HepG2 (cell line): ENCODE results near the gene HTR4. TPM values are rescaled to one million over a fixed set of nuclear protein-coding genes. Genes with fewer than 3 reads are reported as not detected.

ENCODE experiments used
- ATAC-seq: fragments of 200-7000 bp; cut with Tn5 transposase; 3 replicates; pipeline ENCODE4 v1.9.1; 2020; ENCODE audit warnings: mild to moderate bottlenecking, moderate library complexity
- BruUV-seq: library from RNA; stranded (reverse); fragments of 400-500 nt; replicated peaks from 2 replicates; lab custom pipeline; 2021; lab: Mats Ljungman, UMichigan
- CTCF ChIA-PET: fragments of 300-600 bp; formaldehyde crosslinking; extraction: SDS; loops from one replicate; lab custom pipeline; 2021; ENCODE audit warnings: low total read pairs, inconsistent platforms, low intra/inter-chr PET ratio; lab: Yijun Ruan, JAX
- POLR2A ChIA-PET: fragments of 350-600 bp; sonication (Branson Sonifier 250); formaldehyde crosslinking; loops from one replicate; lab custom pipeline; 2020; ENCODE audit warnings: antibody characterized with exemption, inconsistent platforms; lab: Yijun Ruan, JAX
- DNase-seq: peaks from one replicate; pipeline ENCODE4 v3.0.0-alpha.2; 2015; ENCODE audit warnings: low spot score
- FAIRE-seq: peaks from 3 replicates; lab custom pipeline; 2011; peaks lifted over from hg19 to GRCh38; lab: Jason Lieb, UNC
- H2AFZ ChIP-seq: one replicate; pipeline ENCODE4 v1.6.1; 2011; ENCODE audit warnings: low read length, inconsistent platforms
- H3K27ac ChIP-seq: fragments of 300-600 bp; 3 replicates; pipeline ENCODE4 v1.8.0; 2011; ENCODE audit warnings: mixed run types, mild to moderate bottlenecking, mixed read lengths, low read length, inconsistent platforms; ENCODE audit not compliant: insufficient read depth; ENCODE audit errors: extremely low read length
- H3K27me3 ChIP-seq, 2 experiments: fragments of 200-600 bp in 1 of 2; 2 replicates in 1 of 2; 3 replicates in 1 of 2; pipeline versions ENCODE4 v1.6.0 to v1.8.0; 2011; ENCODE audit warnings: low read length in 2 of 2, mild to moderate bottlenecking in 2 of 2, moderate library complexity in 2 of 2, inconsistent platforms in 1 of 2; ENCODE audit not compliant: insufficient read depth in 2 of 2, control insufficient read depth in 1 of 2
- H3K36me3 ChIP-seq, 2 experiments: fragments of 200-600 bp in 1 of 2; replicated peaks in 1 of 2; 2 replicates in 1 of 2; 3 replicates in 1 of 2; pipeline versions ENCODE4 v1.5.1 to v1.8.0; 2011; ENCODE audit warnings: low read length in 2 of 2, inconsistent platforms in 1 of 2; ENCODE audit not compliant: insufficient read depth in 2 of 2, control insufficient read depth in 1 of 2
- H3K4me1 ChIP-seq: 2 replicates; pipeline ENCODE4 v1.5.1; 2012; ENCODE audit warnings: low read length, inconsistent platforms; ENCODE audit not compliant: insufficient read depth
- H3K4me2 ChIP-seq: 2 replicates; pipeline ENCODE4 v1.6.0; 2011; ENCODE audit warnings: low read depth, low read length, inconsistent platforms
- H3K4me3 ChIP-seq, 3 experiments: fragments of 200-600 bp in 1 of 3; sonication (generic), shearing (Covaris generic) in 1 of 3; replicated peaks in 1 of 3; 2 replicates each; pipeline ENCODE4 v1.5.1; 2011 to 2016; ENCODE audit warnings: low read length in 3 of 3, inconsistent platforms in 2 of 3, low read depth in 2 of 3, mild to moderate bottlenecking in 2 of 3, control low read depth in 1 of 3, mixed read lengths in 1 of 3; ENCODE audit not compliant: insufficient read depth in 1 of 3
- H3K79me2 ChIP-seq: one replicate; pipeline ENCODE4 v1.6.1; 2011; ENCODE audit warnings: low read length, inconsistent platforms; ENCODE audit not compliant: insufficient read depth
- H3K9ac ChIP-seq: 2 replicates; pipeline ENCODE4 v1.6.0; 2011; ENCODE audit warnings: mild to moderate bottlenecking, low read depth, low read length, inconsistent platforms; ENCODE audit not compliant: insufficient read depth
- H3K9me3 ChIP-seq: 2 replicates; pipeline ENCODE4 v1.5.1; 2012; ENCODE audit warnings: mild to moderate bottlenecking, low read length
- H4K20me1 ChIP-seq: 2 replicates; pipeline ENCODE4 v1.6.0; 2011; ENCODE audit warnings: inconsistent platforms, mild to moderate bottlenecking, low read length, moderate library complexity; ENCODE audit not compliant: insufficient read depth
- ATF4 ChIP-seq, 2 experiments: fragments of 450-650 bp in 1 of 2; sonication (generic) in 1 of 2; formaldehyde crosslinking; IDR thresholded peaks; 2 replicates each; pipeline versions ENCODE4 v1.5.0 to v1.8.0; 2020 to 2022; ENCODE audit warnings: mild to moderate bottlenecking in 1 of 2, missing genetic modification reagents in 1 of 2
- BCL6 ChIP-seq: IDR thresholded peaks from 2 replicates; pipeline ENCODE4 v1.6.1; 2016; ENCODE audit warnings: missing genetic modification reagents, missing compliant biosample characterization
- CBFB ChIP-seq: sonication (generic); formaldehyde crosslinking; IDR thresholded peaks from 2 replicates; pipeline ENCODE4 v1.4.0; 2020; ENCODE audit warnings: missing genetic modification reagents
- CCDC6 ChIP-seq: sonication (generic); formaldehyde crosslinking; IDR thresholded peaks from 2 replicates; pipeline ENCODE4 v1.8.1; 2022; ENCODE audit warnings: mild to moderate bottlenecking, missing genetic modification reagents, moderate library complexity
- GTF2F1 ChIP-seq: fragments of 150-350 bp; IDR thresholded peaks from 2 replicates; pipeline ENCODE4 v1.6.1; 2014; ENCODE audit warnings: low read length
- HMG20A ChIP-seq: IDR thresholded peaks from 2 replicates; pipeline ENCODE4 v1.6.1; 2016; ENCODE audit warnings: borderline replicate concordance
- KLF6 ChIP-seq: IDR thresholded peaks from 2 replicates; pipeline ENCODE4 v1.8.0; 2016; ENCODE audit warnings: missing biosample characterization, missing genetic modification reagents
- MEIS1 ChIP-seq: sonication (generic); formaldehyde crosslinking; IDR thresholded peaks from 2 replicates; pipeline ENCODE4 v1.9.0; 2021; ENCODE audit warnings: mild to moderate bottlenecking, missing genetic modification reagents, moderate library complexity, borderline replicate concordance
- NFKBIZ ChIP-seq: IDR thresholded peaks from 2 replicates; pipeline ENCODE4 v1.6.1; 2018; ENCODE audit warnings: missing genetic modification reagents, missing compliant biosample characterization
- NRL ChIP-seq: sonication (generic); formaldehyde crosslinking; IDR thresholded peaks from 2 replicates; pipeline ENCODE4 v1.5.0; 2020; ENCODE audit warnings: missing genetic modification reagents, mild to moderate bottlenecking, moderate library complexity, borderline replicate concordance
- PCBP2 ChIP-seq: fragments of 200-400 bp; formaldehyde crosslinking; optimal IDR thresholded peaks from 2 replicates; pipeline ENCODE3; 2018; ENCODE audit warnings: low read length, low read depth; ENCODE audit not compliant: poor library complexity, severe bottlenecking
- RFX1 ChIP-seq: fragments of 450-650 bp; IDR thresholded peaks from 2 replicates; pipeline ENCODE4 v1.6.1; 2017
- SSRP1 ChIP-seq: IDR thresholded peaks from 2 replicates; pipeline ENCODE4 v1.6.1; 2016; ENCODE audit warnings: control low read depth
- THRA ChIP-seq: sonication (generic); formaldehyde crosslinking; IDR thresholded peaks from 2 replicates; pipeline ENCODE4 v1.4.0; 2020; ENCODE audit warnings: missing genetic modification reagents, borderline replicate concordance
- ZGPAT ChIP-seq: IDR thresholded peaks from 2 replicates; pipeline ENCODE4 v1.6.1; 2016; ENCODE audit warnings: mild to moderate bottlenecking
- ZNF224 ChIP-seq: sonication (generic); formaldehyde crosslinking; IDR thresholded peaks from 2 replicates; pipeline ENCODE4 v1.5.0; 2020; ENCODE audit warnings: mild to moderate bottlenecking, missing genetic modification reagents
- ZNF354B ChIP-seq: sonication (generic); formaldehyde crosslinking; IDR thresholded peaks from 2 replicates; pipeline ENCODE4 v1.8.0; 2022; ENCODE audit warnings: mild to moderate bottlenecking, missing genetic modification reagents
- ZNF557 ChIP-seq: sonication (generic); formaldehyde crosslinking; IDR thresholded peaks from 2 replicates; pipeline ENCODE4 v1.4.0; 2020; ENCODE audit warnings: missing genetic modification reagents
- ZNF777 ChIP-seq: sonication (generic); formaldehyde crosslinking; IDR thresholded peaks from 2 replicates; pipeline ENCODE4 v1.4.0; 2020; ENCODE audit warnings: missing genetic modification reagents
- WGBS: methylation state at CpG from one replicate; pipeline ENCODE4 v1.1.6; 2017; ENCODE audit warnings: low lambda C conversion rate; 5-methylcytosine and 5-hydroxymethylcytosine counted together
- in situ Hi-C: cut with HindIII; loops from 2 replicates; pipeline ENCODE4 v1.10.0; 2017; ENCODE audit warnings: low pct_unique_long_range_greater_than_20kb; ENCODE audit not compliant: extremely low pct_ligation_motif_present
- intact Hi-C: fragments of 100-400 bp; cut with micrococcal nuclease; formaldehyde crosslinking; loops from one replicate; pipeline ENCODE4 v1.10.0; 2022; ENCODE audit not compliant: unreplicated experiment
- polyA plus RNA-seq, 8 experiments: library from polyadenylated mRNA; depleted of rRNA in 3 of 8; stranded (reverse) in 7 of 8; unstranded in 1 of 8; fragments of >200 nt; fragmentation: Illumina TruSeq in 4 of 8; extraction: Trizol in 4 of 8; gene quantifications; 2 replicates each; pipeline versions ENCODE4 v1.2.1 to v1.2.3, GENCODE V29; 2011 to 2016; ENCODE audit warnings: low read depth in 4 of 8, missing spikeins in 1 of 8, mixed read lengths in 1 of 8; ENCODE audit not compliant: insufficient read depth in 1 of 8
- total RNA-seq, 5 experiments: library from RNA; depleted of rRNA; stranded (reverse); fragments of >200 nt; fragmentation: Illumina TruSeq; extraction: Trizol; gene quantifications; 2 replicates each; pipeline ENCODE4 v1.2.3, GENCODE V29; 2016; ENCODE audit warnings: low read depth in 1 of 5

The HTR4 gene
- total and polyA plus RNA-seq, 2 of the 13 experiments (the other 11 are each of a cell fraction or from before 2014, with no cell fraction given) = not detected

GRCh38 chr5:148623741-148624140, 30.6 kb downstream of the HTR4 start:
- Histone ChIP-seq H3K27me3 (no peaks in the 10 kb centered on the region), H3K9me3 (no peaks in the 10 kb centered on the region), H3K27ac (no peak overlapping the region), H2AFZ (no peak overlapping the region), H4K20me1 (no peaks in the 10 kb centered on the region), H3K36me3 (no peaks in the 10 kb centered on the region), H3K4me3 (no peak overlapping the region), H3K4me1 (no peaks in the 10 kb centered on the region), H3K9ac (no peak overlapping the region), H3K79me2 (no peaks in the 10 kb centered on the region), H3K4me2 (no peak overlapping the region)
- ATAC-seq = no peak
- 16% methylated on average over 7 of the region's 7 CpGs for WGBS
- ChIA-PET POLR2A (no interaction called here), CTCF (no interaction called here)
- DNase-seq = no peak
- TF ChIP-seq RFX1 (no peak), GTF2F1 (no peak), SSRP1 (CRISPR knock-in tag) (no peak), ZNF557 (CRISPR knock-in tag) (no peak), MEIS1 (CRISPR knock-in tag) (no peak), HMG20A (CRISPR knock-in tag) (no peak)
- intact Hi-C loops = no loop called here
- FAIRE-seq = no peak
- BruUV-seq = no TSS peak
- in situ Hi-C loops = no loop called here

GRCh38 chr5:148623101-148623500, 31.2 kb downstream of the HTR4 start:
- FAIRE-seq (no peak), ATAC-seq (no peak), DNase-seq (no peak)
- POLR2A ChIA-PET = no interaction called here
- Histone ChIP-seq H3K27ac (no peak overlapping the region), H3K9ac (no peak overlapping the region), H4K20me1 (no peaks in the 10 kb centered on the region), H3K9me3 (no peaks in the 10 kb centered on the region), H3K4me2 (no peak overlapping the region), H3K4me1 (no peaks in the 10 kb centered on the region), H3K36me3 (no peaks in the 10 kb centered on the region), H3K27me3 (no peaks in the 10 kb centered on the region), H3K79me2 (no peaks in the 10 kb centered on the region), H3K4me3 (no peak overlapping the region), H2AFZ (no peak overlapping the region)
- WGBS = 27% methylated on average over 2 of the region's 2 CpGs
- in situ Hi-C loops (no loop called here), intact Hi-C loops (no loop called here)
- CTCF ChIA-PET = no interaction called here
- BruUV-seq = no TSS peak
- TF ChIP-seq CCDC6 (CRISPR knock-in tag) = no peak
- no peak for TF ChIP-seq THRA
- TF ChIP-seq ZNF224 (CRISPR knock-in tag) = no peak
- no peak for TF ChIP-seq CBFB (CRISPR knock-in tag)
- no peak for TF ChIP-seq NRL
- TF ChIP-seq KLF6 (CRISPR knock-in tag) = no peak
- TF ChIP-seq BCL6 (CRISPR knock-in tag) = no peak
- TF ChIP-seq ATF4 (CRISPR knock-in tag; IDR thresholded peaks at IDR 0.05) = no peak
- TF ChIP-seq ZNF354B (CRISPR knock-in tag) = no peak
- TF ChIP-seq PCBP2 = no peak
- TF ChIP-seq ZNF777 (CRISPR knock-in tag) = no peak
- TF ChIP-seq ZGPAT (CRISPR knock-in tag) = no peak
- TF ChIP-seq NFKBIZ (CRISPR knock-in tag) = no peak
